ENCODE data around the gene ATP23.
A peak's percentile ranks its signal among the peaks of the same experiment; 100 is the strongest.

Gene ATP23

DNA sequence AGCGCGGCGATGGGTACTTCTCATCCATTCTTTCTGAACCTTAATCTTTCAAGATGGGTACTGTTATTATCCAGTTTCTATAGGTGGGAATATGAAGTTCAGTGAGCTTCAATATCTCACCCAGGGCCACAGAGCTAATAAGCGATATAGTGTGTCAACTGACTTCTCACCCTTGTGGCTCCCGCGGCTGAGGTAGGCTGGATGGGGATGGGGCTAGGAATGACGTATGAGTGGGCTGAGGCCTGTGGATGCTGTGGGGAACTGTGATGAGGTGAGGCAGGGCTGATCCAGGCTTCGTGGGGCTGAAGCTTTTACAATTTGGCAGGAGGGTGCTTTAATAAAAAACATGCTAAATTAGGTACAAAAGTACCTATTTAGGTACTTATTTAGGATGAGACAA, 32.9 kb upstream of the ATP23 start:
- no peak for DNase-seq (ENCODE audit: low spot score)

DNA sequence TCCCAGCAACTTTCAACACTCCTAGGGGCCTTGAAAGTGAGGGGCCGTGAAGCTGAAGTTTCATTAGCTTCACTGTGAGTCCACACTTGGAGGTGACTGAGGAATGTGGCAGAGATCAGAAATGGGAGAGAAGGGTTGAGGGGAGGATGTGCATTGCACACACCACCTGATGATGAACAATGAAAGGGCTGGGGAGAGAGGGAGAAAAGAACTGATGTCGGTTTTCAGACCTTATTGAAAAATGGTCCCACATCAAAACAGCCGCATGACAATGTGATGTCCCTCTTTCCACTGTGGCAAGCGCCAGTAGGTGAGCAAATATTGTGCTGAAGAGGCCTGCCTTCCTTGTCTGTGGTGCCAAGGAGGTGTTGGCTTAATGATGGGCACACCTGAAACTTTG, 32.3 kb upstream of the ATP23 start:
- no peak for DNase-seq (ENCODE audit: low spot score)

DNA sequence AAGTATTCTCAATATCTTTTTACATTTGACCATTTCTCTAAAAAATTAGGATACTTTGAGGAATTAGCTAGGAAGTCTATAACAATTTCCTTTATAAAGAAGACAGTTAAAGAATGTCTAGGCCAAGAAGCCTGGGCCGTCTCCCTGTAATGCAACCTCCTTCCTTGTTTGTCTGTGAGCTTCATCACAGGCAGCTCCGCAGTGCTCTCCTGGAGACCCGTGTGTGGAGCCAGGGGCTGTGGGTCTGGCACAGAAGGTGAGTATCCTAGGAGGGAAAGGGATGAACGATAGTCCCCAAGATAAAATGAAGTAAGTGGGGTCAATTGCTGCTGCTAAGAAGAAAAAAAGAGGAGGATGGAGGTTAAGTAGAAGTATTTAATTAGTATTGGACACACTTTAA, 31.8 kb upstream of the ATP23 start:
- no peak for DNase-seq (ENCODE audit: low spot score)

DNA sequence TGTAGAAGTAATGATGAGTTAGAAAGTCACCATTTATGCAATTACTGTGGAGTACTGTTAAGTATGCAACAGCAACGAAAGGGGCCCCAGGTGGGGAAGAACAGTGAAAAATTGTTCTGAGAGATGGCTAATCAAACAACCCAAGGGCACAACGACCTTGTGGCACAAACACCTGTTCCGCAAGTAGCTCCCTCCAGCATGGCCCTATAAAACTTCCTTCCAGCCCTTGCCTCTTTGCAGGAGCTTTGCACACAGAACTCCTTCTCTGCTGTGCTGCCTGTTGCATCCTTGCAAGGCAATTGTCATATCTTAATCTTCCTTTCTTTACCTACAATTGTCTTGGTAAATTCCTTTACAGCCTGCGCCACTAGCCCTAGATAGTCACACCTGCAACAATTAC, 23.2 kb upstream of the ATP23 start:
- no peak for DNase-seq (ENCODE audit: low spot score)

DNA sequence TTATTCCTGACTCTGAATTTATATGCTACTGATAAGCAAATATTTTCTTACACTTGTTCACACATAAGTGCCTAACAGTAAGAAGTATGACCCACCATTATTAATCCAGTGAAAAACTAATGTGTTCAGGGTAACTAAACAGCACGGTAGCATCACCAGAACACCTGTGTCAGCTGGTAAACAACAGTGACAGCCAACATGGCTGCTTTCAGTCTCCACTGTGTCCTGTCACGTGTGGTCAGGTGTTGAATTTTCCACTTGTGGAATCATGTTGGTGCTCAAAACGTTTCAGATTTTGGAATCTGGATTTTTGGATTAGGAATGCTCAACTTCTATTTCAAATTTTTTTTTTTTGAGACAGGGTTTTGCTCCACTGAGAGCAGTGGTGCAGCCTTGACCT, 14.3 kb upstream of the ATP23 start:
- no peak for DNase-seq (ENCODE audit: low spot score)

DNA sequence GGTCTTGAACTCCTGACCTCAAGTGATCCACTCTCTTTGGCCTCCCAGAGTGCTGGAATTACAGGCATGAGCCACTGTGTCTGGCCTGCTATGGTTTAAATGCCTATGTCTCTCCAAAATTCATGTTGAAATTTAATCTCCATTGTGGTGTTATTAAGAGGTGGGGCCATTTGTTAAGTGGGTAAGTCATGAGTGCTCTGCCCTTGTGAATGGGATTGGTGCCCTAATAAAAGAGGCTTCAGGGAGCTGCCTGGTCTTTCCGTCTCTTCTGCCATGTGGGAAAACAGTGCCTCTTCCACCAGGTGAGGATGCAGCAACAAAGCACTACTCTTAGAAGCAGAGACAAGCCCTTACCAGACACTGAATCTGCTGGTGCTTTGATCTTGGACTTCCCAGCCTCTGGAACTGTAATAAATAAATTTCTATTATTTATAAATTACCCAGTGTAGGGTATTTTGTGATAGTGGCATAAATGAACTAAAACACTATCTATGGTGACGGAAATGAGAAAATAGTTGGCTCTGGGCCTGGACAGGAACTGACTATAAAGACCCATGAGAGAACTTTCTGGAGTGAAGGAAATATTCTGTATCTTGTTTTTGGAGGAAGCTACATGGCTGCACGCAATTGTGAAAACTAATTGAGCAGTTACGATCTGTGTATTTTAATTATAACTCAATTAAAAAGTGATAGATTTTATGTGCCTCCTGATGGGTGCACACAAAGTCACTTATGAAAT, 12.1 kb upstream of the ATP23 start:
- no peak for DNase-seq (ENCODE audit: low spot score)

DNA sequence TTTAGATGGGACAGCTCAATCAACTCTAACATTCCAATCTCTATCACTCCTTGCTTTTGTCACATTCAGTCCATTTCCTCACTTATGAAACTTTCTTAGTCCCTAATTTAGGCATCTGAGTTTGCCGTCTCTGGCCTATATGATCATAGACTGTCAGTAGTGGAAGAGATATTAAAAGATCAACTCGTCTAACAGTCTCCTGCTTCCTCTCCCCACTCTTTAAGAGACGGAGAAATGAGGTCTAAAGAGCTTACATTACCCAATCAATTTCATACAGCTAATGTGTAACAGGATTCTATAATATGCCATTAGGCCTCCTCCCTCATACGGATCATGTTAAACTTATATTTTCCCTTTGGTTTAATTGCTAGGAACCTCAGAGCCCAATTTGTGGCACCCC, 6.5 kb upstream of the ATP23 start:
- DNase-seq (ENCODE audit: low spot score), result no peak

DNA sequence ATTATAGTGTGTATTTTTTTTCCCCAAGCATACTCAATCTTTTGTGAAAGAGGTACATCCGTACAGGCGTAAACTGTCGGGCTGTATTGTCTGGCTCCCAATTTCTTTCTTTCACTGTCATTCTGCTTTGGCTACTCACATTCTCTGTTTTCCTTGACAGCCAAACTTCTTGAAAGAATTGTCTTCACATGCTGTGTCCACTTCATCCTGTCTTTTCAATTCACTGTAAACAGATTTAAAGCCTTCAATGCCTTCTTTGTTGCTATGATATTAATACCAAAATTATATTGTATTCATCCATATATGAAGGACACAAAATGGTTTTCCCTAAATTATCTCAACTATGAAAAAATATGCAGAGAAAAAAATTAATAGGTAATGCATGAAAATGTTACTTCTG, 6.0 kb upstream of the ATP23 start:
- no peak for DNase-seq (ENCODE audit: low spot score)

DNA sequence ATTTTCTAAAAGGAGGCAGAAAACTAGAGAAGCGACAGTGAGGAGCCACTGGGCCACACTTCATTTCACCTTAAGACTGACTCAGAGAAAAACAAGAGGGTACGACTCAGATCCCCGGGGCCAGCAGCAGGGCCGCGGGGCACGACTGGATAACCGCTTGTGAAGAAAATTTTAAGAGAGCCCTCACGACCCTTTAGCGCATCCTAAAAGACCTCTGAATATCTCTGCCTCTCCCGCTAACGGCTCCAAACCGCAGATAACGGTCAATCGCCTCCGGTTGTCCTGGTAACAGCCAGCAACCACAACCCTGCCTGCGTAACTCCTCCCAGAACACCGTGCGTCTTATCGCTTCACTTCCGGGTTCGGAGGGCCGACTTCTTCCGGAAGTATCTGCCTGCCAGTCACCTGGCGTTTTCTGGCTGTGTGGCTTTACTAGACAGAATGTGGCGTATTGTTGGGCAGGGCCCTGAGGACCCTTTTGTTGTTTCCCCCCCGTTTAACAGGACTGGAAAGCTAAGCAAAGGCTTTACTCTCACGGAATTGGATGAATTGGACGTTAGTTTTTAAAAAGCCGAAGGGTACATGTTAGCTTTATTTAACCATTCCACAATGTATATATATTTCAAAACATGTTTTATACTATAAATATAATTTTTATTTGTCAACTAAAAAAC, 5.4 kb upstream of the ATP23 start:
- DNase-seq (ENCODE audit: low spot score), result peak; percentile 89

DNA sequence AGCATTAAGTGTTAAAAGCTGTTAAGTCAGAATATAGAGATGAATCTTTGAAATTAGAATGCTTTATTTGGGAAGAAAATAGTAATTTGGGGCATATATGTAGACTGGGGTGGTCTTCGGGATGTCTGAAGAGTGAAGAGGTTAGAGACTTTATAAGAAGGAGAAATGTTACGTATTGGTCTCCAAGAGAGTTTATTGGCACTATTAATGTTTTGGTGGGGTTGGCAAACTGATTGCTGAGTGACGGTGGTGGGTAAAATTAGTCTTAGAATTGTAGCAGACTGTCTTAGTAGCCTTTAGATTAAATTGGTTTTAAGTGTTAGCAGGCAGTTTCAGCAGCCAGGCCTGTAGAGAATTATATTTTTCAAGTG, 4.9 kb upstream of the ATP23 start:
- DNase-seq (ENCODE audit: low spot score), result no peak

DNA sequence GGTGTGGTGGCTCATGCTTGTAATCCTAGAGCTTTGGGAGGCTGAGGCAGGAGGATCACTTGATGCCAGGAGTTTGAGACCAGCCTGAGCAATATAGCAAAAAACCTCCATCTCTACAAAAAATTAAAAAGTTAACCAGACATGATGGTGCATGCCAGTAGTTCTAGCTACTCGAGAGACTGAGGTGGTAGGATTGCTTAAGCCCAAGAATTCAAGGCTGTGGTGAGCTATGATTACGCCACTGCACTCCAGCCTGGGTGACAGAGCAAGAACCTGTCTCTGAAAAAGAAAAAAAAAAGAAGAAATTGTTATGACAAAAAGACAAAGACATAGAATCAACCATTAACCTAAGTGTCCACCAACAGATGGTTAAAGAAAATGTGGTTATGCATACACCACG, 2.1 kb upstream of the ATP23 start:
- DNase-seq (ENCODE audit: low spot score), result no peak

DNA sequence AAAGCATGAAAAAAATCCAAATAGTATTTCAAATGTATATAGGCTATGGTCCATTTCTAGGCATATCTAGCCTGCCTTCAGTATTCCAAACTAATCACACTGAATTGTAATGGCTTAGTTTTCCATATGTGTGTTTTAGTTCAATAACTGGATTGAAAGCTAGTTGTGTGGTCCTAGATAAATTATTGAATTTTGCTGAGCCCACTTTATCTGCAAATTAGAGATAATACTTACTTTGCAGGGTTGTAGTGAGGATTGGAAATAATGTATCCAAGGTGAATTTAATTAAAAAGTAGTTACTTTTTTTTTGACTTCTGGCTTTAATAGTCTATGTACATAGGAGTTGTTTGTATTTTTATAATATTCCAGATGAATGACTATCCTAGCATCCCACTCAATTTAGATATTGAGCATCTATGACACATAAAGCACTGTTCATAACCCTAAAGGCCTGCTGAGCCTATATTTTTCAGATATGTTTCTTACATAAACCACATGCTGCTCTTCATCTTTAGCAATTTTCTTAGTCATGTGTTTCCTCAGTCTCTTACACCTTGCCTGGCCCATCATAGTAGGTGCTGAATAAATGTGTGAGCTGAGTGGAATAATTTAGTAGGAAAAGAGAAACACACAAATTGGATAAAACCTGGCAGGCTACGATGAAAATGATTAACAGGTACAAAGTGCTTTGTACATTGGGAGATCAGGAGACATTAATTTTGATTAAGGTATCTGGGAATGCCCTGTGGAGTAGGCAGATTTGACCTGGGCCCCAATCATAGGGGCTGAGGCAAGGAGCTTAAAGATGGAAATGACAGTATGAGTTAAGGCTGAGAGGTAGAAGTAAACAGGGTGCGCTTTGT, 1.1 kb upstream of the ATP23 start:
- no peak for DNase-seq (ENCODE audit: low spot score)

DNA sequence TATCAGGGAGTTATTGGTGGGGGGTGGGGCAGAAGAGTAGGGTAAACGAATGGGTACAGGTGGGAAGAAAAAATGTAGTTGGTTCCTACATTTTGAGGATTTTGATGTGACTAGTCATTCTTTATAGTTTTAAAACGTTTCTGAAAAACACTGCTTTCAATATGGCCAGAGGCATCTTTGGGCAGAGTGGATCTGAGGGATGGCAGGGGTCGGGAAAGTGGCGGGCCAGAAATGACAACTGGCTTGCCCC, 527 bp upstream of the ATP23 start:
- no peak for DNase-seq (ENCODE audit: low spot score)

DNA sequence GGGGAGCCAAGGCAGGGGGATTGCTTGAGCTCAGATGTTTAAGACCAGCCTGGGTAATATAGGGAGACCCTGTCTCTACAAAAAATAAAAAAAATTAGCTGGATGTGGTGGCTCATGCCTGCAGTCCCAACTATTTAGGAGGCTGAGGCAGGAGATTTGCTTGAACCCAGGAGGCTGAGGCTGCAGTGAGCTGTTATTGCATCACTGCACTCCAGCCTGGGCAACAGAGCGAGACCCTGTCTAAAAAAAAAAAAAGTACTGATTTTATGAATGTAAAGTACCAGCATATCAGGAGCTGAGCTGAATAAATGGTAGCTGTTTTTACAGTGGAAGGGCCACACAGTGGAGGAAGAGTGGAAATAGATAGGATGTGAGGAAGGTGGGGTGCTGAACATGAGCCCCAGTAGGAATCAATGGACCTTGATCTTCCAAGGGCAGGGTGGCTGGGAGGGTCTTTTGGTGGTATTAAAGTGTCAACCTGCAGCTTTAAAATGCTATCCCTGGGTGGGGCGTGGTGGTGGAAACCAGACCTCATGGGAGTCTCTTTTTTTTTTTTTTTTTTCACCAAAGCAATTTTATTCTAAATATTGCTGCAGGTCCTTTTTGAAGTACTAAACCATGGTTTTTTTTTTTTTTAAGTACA, 2.2 kb downstream of the ATP23 start:
- DNase-seq (ENCODE audit: low spot score), result no peak

DNA sequence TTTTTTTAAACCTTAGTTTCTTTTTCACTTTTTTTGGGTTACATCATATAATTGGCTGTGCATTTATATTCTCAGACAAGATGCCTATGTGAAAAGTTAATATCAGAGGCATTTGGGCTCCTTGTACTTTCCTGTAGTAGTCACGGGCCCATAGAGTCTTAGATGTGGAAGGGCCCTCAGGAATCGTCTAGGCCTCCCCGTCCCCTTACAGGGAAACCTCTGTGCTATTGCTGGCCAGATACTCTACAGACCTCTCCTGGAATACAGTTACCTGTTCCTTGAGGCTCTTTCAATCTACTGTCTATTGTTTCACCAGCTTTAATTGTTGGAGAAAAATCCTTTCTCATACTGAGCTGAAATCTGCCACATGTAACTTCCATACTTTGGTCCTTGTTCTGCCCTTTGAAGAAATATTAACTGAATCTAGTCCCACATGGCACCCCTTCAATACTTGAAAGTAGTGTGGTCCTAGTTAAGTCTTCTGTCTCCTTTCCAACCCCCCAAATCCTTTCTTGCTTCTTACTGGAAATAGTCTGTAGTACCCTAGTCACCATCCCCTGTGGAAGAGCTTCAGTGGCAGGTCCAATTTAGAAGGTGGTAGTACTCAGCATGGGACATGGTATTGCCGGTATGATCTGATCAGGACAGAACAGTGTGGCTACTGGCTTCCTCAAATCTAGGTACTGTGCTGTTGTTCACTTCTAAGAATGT, 3.1 kb downstream of the ATP23 start:
- no peak for DNase-seq (ENCODE audit: low spot score)

DNA sequence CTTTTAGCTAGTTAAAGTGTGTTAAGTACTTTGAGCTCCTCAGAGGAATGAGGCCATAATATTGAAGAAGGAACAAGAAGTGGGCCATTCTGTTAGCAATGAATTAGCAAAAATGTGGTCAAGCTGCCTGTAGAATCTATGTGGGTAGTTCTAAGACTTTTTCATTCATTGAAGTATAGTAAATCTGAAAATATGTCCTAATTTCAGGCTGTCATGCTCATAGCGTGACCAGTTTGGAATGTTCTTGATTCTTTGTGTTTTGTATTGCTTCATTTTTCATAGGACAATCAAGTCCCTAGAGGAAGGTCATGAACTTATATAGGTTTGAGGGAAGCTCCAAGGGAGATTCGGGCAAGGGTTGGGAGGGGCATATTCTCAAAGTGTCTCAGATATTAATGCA, 11.4 kb downstream of the ATP23 start:
- no peak for DNase-seq (ENCODE audit: low spot score)

DNA sequence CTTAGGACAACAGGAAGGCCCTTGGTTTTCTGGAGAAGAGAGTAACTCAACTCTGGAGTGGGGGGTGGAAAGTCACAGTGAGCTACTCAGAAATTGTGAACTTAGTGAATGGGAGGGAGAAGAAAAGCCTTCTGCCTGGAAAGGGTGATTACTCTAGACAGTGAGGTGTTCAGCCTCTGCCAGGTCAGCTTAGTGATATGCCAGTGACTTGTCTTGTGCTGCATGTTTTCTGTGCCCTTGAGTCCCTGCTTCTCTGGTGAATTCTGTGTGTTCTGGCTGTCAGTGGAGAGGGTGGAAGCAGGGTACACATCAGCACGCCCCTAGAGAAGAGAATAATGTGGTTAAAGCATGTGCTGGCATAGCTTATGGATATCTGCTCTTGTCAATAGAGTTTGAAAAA, 13.4 kb downstream of the ATP23 start:
- DNase-seq (ENCODE audit: low spot score), result no peak

DNA sequence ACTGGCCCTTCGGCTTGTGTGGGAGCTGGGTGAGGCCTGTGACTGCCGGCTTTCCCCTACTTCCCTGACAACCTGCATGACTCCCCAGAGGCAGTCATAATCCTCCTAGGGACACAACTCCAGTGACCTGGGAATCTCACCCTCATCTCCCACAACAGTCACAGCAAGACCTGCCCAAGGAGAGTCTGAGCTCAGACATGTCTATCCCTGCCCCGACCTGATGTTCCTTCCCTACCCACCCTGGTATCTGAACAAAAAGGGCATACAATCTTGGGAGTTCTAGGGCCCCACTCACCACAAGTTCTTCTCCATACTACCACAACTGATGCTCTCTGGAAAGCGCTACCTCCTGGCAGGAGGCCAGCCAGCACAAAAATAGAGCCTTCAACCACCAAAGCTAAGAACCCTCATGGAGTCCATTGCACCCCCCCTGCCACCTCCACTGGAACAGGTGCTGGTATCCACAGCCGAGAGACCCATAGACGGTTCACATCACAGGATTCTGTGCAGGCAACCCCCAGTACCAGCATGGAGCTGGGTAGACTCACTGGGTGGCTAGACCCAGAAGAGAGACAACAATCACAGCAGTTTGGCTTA, 16.8 kb downstream of the ATP23 start:
- no peak for DNase-seq (ENCODE audit: low spot score)

DNA sequence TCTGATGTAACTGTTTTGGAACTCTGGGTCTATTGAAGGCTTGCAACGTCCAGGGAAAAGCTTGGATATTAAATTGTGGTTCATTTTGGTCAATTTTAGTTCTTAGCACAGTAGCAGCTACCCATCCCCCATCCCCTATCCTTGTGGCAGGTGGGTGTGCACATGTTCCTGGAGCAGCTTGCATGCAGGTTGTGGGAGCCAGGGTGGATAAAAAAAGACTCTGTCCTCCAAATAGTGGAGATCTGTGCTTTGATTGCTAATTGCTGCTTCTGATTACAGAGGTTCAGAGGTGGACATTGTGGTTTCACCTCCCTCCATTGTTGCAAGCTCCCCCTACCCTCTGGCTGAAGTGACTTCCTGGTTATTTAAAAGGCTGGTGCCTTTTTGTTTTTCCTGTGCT, 23.1 kb downstream of the ATP23 start:
- DNase-seq (ENCODE audit: low spot score), result no peak

DNA sequence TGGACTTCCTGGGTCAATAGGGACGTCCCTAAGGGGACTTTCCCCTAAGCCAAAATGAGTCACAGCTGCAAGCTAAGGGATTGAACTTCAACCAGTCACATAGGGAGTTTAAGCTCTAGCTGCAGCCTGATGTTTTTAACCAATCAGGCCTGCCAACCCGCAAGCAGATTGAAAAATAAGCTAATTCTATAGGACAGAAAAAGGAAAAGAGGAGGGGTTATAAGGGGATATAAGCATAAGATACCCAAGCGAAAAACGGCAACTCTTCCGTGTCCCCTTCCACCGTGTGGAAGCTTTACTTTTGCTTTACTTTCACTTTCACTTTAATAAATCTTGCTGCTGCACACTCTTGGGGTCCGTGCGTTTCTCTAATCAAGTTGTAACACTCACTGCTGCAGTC, 24.4 kb downstream of the ATP23 start:
- no peak for DNase-seq (ENCODE audit: low spot score)

DNA sequence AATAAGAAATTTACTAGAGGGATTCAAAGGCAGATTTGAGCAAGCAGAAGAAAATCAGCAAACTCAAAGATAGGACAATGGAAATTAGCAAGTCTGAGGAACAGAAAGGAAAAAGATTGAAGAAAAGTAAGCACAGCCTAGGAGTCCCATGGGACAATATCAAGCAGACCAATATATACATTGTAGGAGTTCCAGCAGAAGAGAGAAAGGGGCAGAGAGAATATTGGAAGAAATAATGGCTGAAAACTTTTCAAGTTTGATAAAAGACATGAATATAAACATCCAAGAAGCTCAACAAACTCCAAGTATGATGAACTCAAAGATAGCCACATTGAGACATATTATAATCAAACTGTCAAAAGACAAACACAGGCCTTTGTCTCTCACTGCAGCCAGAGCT, 25.2 kb downstream of the ATP23 start:
- DNase-seq (ENCODE audit: low spot score), result no peak
